Endodermal cell (in vitro differentiated cells): ENCODE data around the gene CAPN14. TPM values are rescaled to one million over a fixed set of nuclear protein-coding genes. Genes with fewer than 3 reads are reported as not detected.

Experiments
- DNase-seq: peaks from one replicate; pipeline ENCODE4 v3.0.0-alpha.2; 2017
- H3K27ac ChIP-seq: 2 replicates; pipeline ENCODE4 v1.5.1; 2013; ENCODE audit warnings: mild to moderate bottlenecking, low read depth, low read length, moderate library complexity
- H3K27me3 ChIP-seq: 2 replicates; pipeline ENCODE4 v1.6.1; 2013; ENCODE audit warnings: mild to moderate bottlenecking, low read length, moderate library complexity; ENCODE audit not compliant: insufficient read depth, control insufficient read depth, poor library complexity, severe bottlenecking
- H3K36me3 ChIP-seq: 2 replicates; pipeline ENCODE4 v1.7.0; 2013; ENCODE audit warnings: mild to moderate bottlenecking, low read length, moderate library complexity; ENCODE audit not compliant: control insufficient read depth, insufficient read depth
- H3K4me1 ChIP-seq: one replicate; pipeline ENCODE4 v1.7.0; 2013; ENCODE audit warnings: low read length; ENCODE audit not compliant: control insufficient read depth, insufficient read depth
- H3K4me3 ChIP-seq: 2 replicates; pipeline ENCODE4 v1.5.1; 2013; ENCODE audit warnings: mild to moderate bottlenecking, low read length, moderate library complexity
- H3K9ac ChIP-seq: 2 replicates; pipeline ENCODE4 v1.6.1; 2013; ENCODE audit warnings: mild to moderate bottlenecking, low read length, moderate library complexity; ENCODE audit not compliant: poor library complexity, severe bottlenecking; ENCODE audit errors: extremely low read depth
- H3K9me3 ChIP-seq: 2 replicates; pipeline ENCODE4 v1.6.1; 2013; ENCODE audit warnings: mild to moderate bottlenecking, low read length, moderate library complexity; ENCODE audit not compliant: control insufficient read depth
- H3K27ac Mint-ChIP-seq: 2 replicates; pipeline ENCODE4 v1.8.0; 2020; ENCODE audit warnings: mixed read lengths
- H3K27me3 Mint-ChIP-seq: 2 replicates; pipeline ENCODE4 v1.8.0; 2021; ENCODE audit warnings: mild to moderate bottlenecking, mixed read lengths; ENCODE audit not compliant: insufficient read depth
- H3K36me3 Mint-ChIP-seq: 2 replicates; pipeline ENCODE4 v1.8.0; 2020; ENCODE audit warnings: low read depth, mixed read lengths
- H3K4me1 Mint-ChIP-seq: 2 replicates; pipeline ENCODE4 v1.8.0; 2020; ENCODE audit warnings: mixed read lengths
- H3K4me3 Mint-ChIP-seq: 2 replicates; pipeline ENCODE4 v1.8.0; 2020; ENCODE audit warnings: mild to moderate bottlenecking, moderate library complexity, mixed read lengths
- H3K9me3 Mint-ChIP-seq: 2 replicates; pipeline ENCODE4 v1.8.0; 2020; ENCODE audit warnings: mild to moderate bottlenecking, mixed read lengths
- CTCF ChIP-seq: fragments of 200-600 bp; sonication (generic); conservative IDR thresholded peaks from 2 replicates; pipeline ENCODE4 v1.5.0; 2021; ENCODE audit warnings: antibody characterized with exemption, mild to moderate bottlenecking
- WGBS, 2 experiments: methylation state at CpG; one replicate each; pipeline versions ENCODE4 v1.1.5 to v1.1.7; 2013; ENCODE audit warnings: missing lambda C conversion rate in 2 of 2, mixed read lengths in 1 of 2; ENCODE audit not compliant: insufficient coverage in 1 of 2, insufficient read length in 1 of 2; 5-methylcytosine and 5-hydroxymethylcytosine counted together
- total RNA-seq, 2 donors: library from RNA; stranded (reverse); fragmentation: NEBNext Ultra II Directional in 1 of 2; extraction: Animal tissue kit (Norgen Biotek cat#: 25700) in 1 of 2; gene quantifications; 2 replicates in 1 of 2; 3 replicates in 1 of 2; pipeline ENCODE4 v1.2.1, GENCODE V29; 2021

CAPN14 gene
- total RNA-seq, 2 donors from 2014 or later, result 0.31 to 0.40 TPM

GRCh38 chr2:31251018-31251417 lies 33.7 kb upstream of the CAPN14 start:
- WGBS, 2 experiments, result 88 to 93% methylated on average over 2 to 3 of the region's 3 CpGs
- no peaks in the 10 kb centered on the region for H3K4me1 ChIP-seq
- no peak overlapping the region for H3K4me3 ChIP-seq
- H3K9me3 ChIP-seq, result no peaks in the 10 kb centered on the region
- TF ChIP-seq CTCF, result no peak
- Mint-ChIP-seq H3K9me3 (no peaks in the 10 kb centered on the region), H3K36me3 (peaks cover 8% of the 10 kb centered on the region), H3K27me3 (no peaks in the 10 kb centered on the region), H3K27ac (no peak overlapping the region), H3K4me3 (no peak overlapping the region), H3K4me1 (peaks cover 14% of the 10 kb centered on the region)
- no peak overlapping the region for H3K27ac ChIP-seq
- H3K9ac ChIP-seq, result no peak overlapping the region
- DNase-seq, result no peak
- no peaks in the 10 kb centered on the region for H3K27me3 ChIP-seq
- peaks cover 14% of the 10 kb centered on the region for H3K36me3 ChIP-seq

- Mint-ChIP-seq H3K36me3 (peaks cover 12% of the 10 kb centered on the region), H3K27ac (no peak overlapping the region), H3K27me3 (no peaks in the 10 kb centered on the region), H3K9me3 (no peaks in the 10 kb centered on the region), H3K4me3 (no peak overlapping the region), H3K4me1 (peaks cover 13% of the 10 kb centered on the region)
- Histone ChIP-seq H3K36me3 (peaks cover 16% of the 10 kb centered on the region), H3K4me3 (no peak overlapping the region), H3K4me1 (no peaks in the 10 kb centered on the region), H3K9me3 (no peaks in the 10 kb centered on the region), H3K27me3 (no peaks in the 10 kb centered on the region), H3K9ac (no peak overlapping the region), H3K27ac (no peak overlapping the region)
- TF ChIP-seq CTCF, result no peak
- DNase-seq, result peak; percentile 32
- WGBS, 2 experiments, result 93 to 96% methylated on average over 14 to 15 of the region's 15 CpGs
Observed at GRCh38 chr2:31249009-31249690, 31.8 kb upstream of the CAPN14 start.

GRCh38 chr2:31248139-31248538 lies 30.8 kb upstream of the CAPN14 start:
- no peaks in the 10 kb centered on the region for H3K27me3 Mint-ChIP-seq

More at GRCh38 chr2:31248139-31248538, 30.8 kb upstream of the CAPN14 start:
- Mint-ChIP-seq H3K36me3 (peaks cover 13% of the 10 kb centered on the region), H3K9me3 (no peaks in the 10 kb centered on the region), H3K4me1 (peaks cover 7% of the 10 kb centered on the region), H3K27ac (no peak overlapping the region), H3K4me3 (no peak overlapping the region)
- H3K9ac ChIP-seq, result no peak overlapping the region
- TF ChIP-seq CTCF, result no peak
- H3K4me1 ChIP-seq, result no peaks in the 10 kb centered on the region
- no peaks in the 10 kb centered on the region for H3K27me3 ChIP-seq
- H3K9me3 ChIP-seq, result no peaks in the 10 kb centered on the region
- peak; percentile 35 for DNase-seq
- H3K36me3 ChIP-seq, result peaks cover 16% of the 10 kb centered on the region
- no peak overlapping the region for H3K27ac ChIP-seq
- H3K4me3 ChIP-seq, result no peak overlapping the region
- WGBS, 2 experiments, result 93 to 96% methylated on average over 3 of the region's 3 CpGs
